Sciatic nerve (tissue), 2 donors: ENCODE data around the gene WASL. TPM values are rescaled to one million over a fixed set of nuclear protein-coding genes. Genes with fewer than 3 reads are reported as not detected.

Experiments used
- ATAC-seq: fragments of 200-7000 bp; cut with Tn5 transposase; one replicate; pipeline ENCODE4 v1.9.1; 2020; ENCODE audit warnings: mild to moderate bottlenecking, moderate library complexity
- DNase-seq: peaks from one replicate; pipeline ENCODE4 v3.0.0-alpha.2; 2020; ENCODE audit warnings: low spot score
- intact Hi-C: fragments of 100-400 bp; cut with DNase I; formaldehyde crosslinking; loops from one replicate; pipeline ENCODE4 v1.14.2; 2022
- total RNA-seq: library from RNA; stranded (reverse); fragmentation: NEBNext Ultra II Directional; extraction: Animal tissue kit (Norgen Biotek cat#: 25700); gene quantifications from one replicate; pipeline ENCODE4 v1.2.1, GENCODE V29; 2021
- donor health status: DM: no; HTN: no; CAD: no.
- donor health status: DM: no; HTN: no; CAD: no.

Gene WASL
- total RNA-seq, 1 donor from 2014 or later = 51.3 TPM

DNA sequence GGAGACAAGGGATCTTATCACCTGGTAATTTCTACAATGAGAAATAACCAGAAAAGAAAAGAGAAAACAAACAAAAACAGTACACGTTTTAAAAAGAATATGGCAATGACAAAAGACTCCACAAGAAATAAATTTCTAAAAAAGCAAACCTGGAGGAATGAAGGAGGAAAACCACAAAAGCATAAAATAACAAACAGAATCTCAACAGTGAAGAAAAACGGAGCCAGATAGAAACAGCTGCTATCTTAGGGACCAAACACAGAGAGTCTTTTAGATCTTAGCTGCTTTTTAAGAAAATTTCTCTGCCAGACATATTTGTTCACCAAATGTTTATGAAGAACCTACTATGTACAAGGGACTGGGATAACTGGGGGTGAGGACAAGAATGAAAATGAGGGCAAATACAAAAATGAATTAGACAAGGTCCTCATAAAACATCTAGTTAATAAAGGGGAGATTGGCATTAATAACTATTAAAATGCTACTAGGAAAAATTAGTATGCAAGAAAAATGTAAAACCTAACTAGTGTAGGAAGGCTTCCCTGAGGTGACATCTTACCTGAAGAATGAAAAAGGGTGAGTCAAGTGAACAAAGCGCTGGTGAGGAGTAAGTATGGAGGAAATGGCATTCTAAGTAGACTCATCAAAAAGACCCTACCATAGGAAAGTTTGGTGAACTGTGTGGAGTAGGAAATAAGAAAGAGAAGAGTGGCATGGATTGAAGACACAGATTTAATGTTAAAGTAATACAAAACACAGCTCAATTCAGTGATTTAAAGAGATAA lies 34.3 kb downstream of the WASL start:
- ATAC-seq (no peak), DNase-seq (no peak)
- intact Hi-C loops = no loop called here

DNA sequence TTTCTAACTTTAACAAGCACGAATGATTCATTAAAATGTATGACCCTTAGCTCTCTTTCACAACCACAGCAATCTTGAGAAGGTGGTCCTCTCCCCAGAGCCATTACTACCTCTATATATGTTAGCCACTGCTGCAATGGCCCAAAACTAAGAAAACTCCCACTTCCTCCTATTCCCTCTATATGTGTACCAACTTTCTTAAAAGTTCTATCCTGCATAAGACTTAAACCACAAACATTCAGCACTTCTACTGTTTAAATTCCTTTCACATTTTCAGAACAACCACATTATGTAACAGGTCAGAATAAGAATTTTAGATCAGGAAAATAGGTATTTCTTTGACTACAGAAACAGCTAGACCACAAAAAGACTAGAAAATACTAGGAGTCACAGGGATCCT lies 36.2 kb downstream of the WASL start:
- DNase-seq = no peak
- ATAC-seq = no peak
- intact Hi-C loops = no loop called here

DNA sequence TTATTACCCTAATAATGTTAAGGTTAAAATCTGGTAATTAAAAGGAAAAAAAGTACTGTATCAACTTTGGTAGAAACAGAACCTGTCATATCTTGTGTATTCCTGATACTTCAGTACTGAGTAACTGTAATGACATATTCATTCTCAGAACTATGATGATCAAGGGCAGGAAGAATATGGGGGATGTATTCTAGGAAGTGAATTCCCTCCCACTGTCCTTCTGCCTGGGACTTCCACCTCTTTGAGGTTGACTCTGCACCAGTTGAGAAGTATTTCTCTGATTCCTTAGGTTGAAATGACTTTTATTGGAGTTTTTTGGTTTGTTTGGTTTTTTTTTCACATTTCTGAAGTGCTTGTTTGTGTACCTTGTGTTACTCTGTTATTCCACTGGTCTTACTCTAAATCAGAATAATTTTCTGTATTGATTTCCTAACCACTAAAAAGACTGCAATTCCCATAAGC lies 36.9 kb downstream of the WASL start:
- intact Hi-C loops = no loop called here
- ATAC-seq = no peak

DNA sequence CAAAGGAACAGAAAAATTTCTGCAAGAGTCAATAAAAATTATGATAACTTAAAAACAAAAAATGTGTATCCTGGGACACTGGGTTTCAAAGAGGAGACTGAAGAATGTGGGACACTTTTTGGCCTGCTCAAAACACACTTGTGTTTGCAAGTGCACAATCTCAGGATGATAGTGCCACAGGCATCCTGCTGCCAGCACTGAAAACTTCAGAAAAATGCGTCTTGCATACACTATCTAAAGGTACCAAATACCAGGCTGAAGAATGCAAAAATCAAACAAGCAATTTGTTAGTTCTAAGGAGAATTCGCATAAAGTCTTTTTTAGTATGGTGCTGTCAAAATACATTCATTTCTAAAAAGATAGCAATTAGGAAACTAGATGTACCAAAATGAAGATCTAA lies 38.1 kb downstream of the WASL start:
- intact Hi-C loops = no loop called here
- DNase-seq = no peak
- ATAC-seq = no peak

More for the DNA sequence above, 36.9 kb downstream of the WASL start:
- DNase-seq = no peak

DNA sequence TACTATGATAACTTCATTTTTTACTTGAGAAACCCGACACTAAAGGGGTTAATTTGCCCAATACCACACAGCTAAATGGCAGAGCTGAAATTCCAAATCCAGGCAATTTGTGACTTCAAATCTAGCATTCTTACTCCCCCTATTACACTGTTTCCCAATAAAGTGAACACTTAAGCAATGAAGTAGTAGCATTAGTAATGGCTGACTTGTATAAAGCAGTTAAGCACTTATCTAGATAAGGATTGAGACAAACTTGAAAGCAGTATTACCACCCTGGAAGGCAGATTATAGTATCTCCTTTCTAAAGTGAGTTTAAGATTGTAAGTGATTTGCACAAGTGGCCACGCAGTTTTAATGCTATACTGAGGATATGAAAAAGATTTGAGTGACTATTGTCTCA lies 39.3 kb downstream of the WASL start:
- intact Hi-C loops = no loop called here
- ATAC-seq = no peak

DNA sequence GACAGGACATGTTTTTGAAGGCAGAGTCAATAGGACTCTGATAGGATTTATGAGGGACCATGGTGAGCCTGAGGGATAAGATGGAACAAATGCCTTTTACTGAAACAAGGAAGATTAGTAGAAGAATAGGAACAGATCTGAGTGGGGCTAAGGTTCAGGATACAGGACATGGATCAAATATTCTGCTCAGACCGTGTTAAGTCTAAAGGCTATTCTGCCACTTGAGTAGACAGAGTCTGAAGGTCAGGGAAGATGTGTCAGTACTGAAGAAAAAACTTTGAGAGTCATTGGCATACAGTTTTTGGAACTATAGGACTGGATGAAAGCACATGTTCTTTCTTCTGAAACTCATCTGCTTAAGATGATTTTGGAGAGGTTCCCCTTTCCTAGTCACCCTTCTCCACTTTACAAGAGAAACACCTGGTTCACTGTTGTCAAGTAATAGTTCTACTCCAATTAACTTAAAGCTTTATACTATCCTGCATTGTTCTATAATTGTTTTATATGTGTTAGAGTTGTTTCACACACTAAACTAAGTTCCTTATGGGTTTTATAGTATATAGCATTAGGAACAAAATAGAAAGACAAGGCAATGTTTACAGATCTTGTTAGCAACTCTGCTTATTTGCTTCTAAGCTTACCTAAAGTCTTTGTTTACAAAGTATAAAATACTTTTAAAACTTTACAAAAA lies 43.4 kb downstream of the WASL start:
- intact Hi-C loops = no loop called here
- no peak for DNase-seq
- ATAC-seq = no peak

More for the DNA sequence above, 39.3 kb downstream of the WASL start:
- no peak for DNase-seq

DNA sequence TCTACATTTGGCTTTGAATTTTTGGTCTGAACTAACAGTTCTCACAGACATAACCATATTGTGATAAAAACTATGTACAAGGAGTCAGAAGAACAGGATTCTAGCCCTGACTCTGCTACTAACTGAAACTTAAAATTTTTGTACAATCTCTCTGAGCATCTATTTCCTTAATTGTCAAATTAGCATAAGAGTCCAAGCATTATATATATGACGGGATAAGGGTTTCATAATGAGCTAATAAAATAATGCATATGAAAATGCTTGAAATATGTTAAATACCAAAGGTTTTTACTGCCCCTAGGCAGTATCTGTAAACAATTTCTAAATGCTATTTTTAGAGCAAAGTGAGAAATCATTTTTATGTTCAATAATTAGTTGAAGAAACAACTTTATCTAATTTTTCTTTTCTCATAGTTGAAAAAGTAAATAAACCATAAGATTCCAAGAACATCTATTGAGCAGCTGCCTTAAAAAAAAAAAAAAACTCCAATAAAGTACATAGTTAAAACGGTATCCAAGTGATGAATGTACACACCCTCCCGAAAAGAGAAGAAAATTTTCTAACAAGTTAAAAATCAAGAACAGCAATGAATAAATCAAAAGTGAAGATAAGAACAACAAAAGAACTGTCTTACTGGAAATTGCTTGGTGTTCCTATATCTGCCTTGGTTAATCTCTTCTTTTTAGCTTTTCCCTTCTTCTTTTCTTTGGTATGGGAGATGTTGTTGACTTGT lies 52.7 kb downstream of the WASL start:
- ATAC-seq (no peak), DNase-seq (no peak)
- intact Hi-C loops = no loop called here

DNA sequence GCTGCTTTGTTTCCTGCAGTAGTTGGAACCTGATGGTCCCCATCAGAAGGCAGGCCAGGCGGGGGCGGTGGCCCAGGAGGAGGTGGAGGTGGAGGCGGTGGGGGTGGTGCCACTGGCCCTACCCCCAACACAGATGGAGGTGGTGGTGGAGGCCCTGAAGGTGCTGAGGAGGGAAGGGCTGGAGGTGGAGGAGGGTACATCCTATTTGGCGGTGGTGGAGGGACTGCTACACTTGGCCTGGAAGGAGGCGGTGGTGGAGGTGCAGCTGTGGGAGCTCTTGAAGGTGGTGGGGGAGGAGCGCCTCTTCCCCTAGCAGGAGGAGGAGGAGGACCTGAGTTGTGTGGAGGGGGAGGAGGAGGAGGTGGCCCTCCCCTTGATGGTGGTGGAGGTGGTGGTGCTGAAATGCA lies 56.3 kb downstream of the WASL start:
- no peak for DNase-seq
- intact Hi-C loops = no loop called here
- no peak for ATAC-seq

DNA sequence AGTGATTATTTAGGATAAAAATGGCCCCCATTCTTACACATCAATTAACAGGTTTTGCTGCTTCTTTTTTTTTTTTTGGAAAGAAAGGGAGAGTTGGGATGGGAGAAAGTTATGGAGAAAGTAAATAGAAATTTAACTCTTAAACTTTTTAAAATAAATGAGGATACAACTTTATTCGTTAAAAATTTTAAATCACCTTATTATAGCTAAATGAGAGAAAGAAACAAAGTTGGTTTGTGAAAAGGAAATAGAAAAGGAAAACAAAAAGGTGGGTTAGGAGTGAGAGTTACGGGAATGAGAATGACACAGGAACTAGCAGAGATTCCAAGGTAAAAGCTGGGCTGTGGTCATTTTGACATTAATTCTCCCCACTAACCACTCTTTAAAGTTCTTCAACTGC lies 58.3 kb downstream of the WASL start:
- DNase-seq = no peak

DNA sequence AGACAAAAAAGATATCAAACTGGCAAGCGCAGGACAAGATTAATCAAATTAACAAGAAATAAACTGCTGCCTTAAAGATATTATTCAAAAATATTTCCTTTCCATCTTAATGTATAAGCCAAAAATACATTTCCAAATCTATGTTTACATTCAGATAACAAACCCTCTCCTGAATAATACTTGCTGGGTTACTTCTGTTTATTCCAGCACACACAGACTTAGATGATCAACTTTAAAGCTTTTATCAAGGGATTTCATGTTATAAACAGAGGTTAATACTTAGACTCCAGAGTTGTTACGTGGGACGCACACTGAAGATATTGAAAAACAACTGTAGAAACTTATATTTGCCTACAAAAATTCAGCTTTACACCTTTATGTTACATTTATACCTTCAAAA lies 59.6 kb downstream of the WASL start:
- DNase-seq (no peak), ATAC-seq (no peak)
- intact Hi-C loops = no loop called here

More for the DNA sequence above, 58.3 kb downstream of the WASL start:
- ATAC-seq = no peak
- intact Hi-C loops = no loop called here

DNA sequence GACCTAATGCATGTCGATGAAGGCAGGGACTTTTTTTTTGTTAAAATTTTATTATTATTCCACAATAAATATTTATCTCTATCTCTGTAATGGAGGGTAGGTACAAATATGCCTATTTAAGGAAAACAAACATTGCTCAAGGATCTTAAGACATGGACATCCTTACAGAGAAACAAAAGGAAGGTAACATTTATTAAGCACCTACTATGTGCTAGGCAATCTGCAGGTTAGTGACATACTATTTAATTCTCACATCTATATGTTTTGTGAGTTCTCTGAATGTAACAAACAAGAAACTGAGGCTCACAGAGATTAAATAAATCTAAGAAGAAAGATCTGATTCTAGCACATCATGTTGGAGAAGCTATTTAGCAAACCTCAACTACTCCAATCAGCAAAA lies 61.1 kb downstream of the WASL start:
- ATAC-seq (no peak), DNase-seq (no peak)
- intact Hi-C loops = no loop called here

DNA sequence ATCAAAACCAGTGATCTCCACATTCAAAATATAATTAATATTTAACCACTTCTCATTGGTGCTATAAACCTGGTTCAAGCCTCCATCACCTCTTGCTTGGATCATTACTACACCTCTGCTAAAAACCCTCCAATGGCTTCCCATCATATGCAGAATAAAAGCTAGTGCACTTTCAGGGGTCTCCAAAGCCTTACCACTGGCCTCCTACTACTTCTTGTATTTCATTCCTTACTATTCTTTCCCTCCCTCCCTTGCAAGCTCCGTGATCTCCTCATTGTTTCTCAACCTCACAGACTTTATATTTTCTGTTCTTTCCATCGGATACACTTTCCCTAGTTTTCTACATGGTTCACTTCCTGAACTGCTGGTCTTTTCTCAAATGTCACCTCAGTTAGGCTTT lies 61.6 kb downstream of the WASL start:
- intact Hi-C loops = no loop called here
- ATAC-seq = no peak
- DNase-seq = no peak

DNA sequence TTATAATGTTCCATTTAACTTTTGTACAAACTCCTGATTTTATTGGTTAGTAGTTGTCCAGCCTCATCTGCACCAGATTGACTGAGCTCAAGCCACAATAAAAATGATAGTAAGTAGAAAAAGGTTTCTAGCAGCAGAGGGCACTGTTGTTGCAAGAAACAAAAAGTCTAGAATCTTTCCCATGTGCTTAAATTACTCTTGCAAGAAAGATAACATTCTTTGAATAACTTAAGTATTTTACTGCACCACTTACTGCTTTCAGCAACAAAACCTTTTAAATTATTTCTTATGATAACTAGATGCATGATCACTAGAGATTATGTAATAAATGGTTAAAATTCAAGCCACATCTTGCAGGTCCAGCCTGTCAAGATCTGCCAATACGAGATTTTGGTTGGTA lies 66.1 kb downstream of the WASL start:
- peak; percentile 53 for ATAC-seq

DNA sequence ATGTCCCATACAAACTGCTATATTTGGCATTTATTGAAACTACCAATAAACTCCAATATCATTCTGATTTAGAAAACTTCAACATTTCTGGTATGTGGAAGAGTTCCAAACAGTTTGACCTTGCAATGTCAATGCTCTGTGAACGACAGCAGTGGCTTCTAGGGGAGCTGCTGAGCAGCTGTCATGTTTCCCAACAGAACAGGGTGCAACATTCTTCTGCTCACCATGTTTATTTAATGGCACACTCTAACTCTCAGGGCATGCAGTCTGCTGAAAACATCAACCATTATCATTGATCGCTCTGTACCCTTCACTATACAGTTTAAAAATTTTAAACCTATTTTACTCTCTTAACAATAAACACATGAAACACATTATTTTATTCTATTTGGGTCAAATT lies 67.2 kb downstream of the WASL start:
- intact Hi-C loops = no loop called here
- ATAC-seq (no peak), DNase-seq (no peak)

More for the DNA sequence above, 66.1 kb downstream of the WASL start:
- intact Hi-C loops = no loop called here
- no peak for DNase-seq

DNA sequence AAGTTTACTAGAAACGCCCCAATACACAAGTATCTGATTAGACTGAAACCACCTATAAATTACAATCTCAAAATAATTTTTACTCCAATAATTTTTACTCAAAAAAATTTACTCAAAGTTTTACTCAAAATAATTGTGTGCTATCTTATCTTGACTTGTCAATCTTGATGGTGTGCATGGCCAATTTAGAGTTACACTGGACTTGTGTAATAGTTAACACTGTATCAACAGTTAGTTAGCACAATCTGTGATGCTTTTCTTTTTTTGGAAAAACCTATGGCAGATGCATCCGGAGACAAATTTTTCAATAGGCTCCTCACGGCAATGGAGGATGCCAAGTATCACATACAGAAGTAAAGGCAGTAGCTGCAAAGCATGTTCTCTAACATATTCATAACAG lies 68.2 kb downstream of the WASL start:
- DNase-seq (no peak), ATAC-seq (no peak)
- intact Hi-C loops = no loop called here

DNA sequence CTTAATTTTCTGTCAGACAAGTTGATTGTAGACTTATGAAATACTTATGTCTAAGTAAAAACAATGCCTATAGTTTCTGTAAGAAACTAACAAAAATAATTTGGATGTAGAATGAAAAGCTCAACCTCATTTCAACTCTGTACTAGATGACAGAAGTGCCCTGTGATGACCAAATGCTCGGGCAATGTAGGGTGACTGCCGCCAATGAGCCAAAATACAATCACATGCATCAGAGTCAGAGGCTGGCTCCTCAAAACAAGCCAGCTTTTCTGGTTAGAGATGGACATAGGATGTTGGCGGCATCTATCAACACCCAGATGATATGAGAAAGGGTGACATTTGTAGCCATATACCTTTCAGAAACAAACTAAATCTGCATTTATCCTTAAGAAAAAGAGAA lies 69.2 kb downstream of the WASL start:
- ATAC-seq (no peak), DNase-seq (no peak)
- intact Hi-C loops = loop anchor here (10.0 kb wide), 1 partner anchor 195 kb away; no protein-coding TSS in a partner anchor

DNA sequence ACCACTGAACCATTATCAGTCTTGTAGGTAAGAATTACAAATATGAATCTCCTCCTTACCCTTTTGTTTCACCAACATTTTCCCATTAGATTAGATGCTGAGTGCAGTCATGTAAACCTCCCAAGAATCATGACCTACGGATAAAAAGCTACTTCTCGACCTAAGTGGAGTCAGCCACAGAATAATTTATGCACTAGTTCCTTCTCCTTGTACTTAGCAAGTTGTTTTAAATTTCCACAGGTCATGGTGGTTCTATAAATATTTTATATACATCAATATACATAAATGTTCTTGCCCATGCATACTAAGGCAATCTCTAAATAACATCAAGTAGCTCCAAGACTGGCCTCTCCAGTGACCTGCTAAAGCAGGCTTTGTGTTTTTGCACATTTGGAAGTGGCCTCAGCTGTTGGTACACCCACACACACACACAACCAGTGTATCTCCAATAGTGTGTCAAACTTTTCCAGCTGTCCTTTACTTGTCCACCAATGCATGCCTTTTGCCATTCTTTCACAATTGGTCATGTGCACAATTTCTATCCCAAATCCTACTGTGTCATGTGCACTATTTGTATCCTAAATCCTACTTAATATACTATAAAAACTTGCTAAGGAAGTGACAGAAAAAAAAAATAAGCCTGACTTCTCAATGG lies 71.6 kb downstream of the WASL start:
- no peak for DNase-seq
- ATAC-seq = no peak
- intact Hi-C loops = loop anchor here (10.0 kb wide), 1 partner anchor 192 kb away; no protein-coding TSS in a partner anchor

DNA sequence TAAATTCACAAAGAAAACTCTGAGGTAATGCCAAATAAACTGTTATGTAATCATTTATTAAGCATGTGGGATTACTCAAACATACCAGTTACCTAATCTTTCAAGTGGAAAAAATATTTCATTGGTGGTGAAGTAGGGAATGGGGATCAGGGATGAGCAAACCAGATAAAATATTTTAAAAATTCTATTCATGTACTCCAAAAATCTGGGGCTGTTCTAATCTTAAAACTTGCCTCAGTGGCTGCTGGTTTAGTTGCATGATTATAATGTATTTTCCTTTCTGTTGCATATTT lies 73.7 kb downstream of the WASL start:
- intact Hi-C loops = loop anchor here (10.0 kb wide), 1 partner anchor 190 kb away; no protein-coding TSS in a partner anchor
- peak; percentile 81 for ATAC-seq

DNA sequence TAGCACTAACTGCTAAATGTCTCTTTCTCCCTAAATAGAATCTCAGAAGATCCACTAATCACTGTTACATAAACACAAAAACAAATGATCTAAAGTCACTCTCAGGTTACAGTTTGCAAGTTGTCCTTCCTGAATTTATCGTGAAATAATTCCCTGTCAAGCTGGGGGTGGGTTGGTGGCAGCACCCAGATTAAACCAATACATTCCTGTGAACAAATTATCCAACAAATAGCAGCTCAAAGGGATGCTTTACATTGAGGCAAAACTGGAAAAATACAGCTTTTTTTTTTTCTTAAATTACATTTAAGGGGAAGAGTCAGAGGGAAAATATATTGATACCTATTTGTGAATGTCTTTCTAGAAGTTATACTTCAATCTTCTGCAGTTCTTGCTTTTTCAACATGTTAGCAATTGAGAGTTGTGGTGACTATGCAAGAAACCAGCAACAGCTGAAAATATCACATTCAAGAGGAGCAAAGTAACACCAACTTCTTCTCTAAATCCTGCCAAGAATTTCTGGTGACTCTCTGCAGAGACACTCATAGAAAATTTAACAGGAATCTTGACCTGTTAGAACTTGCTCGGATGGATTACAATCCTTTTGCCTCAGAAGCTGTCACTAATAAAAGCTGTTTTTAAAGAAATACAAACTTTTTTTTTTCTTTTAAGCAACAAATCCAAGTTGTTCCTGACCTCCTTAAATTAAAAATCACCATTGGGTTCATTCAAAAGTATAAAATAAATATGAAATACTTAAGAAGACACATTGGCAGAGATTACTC lies 74.2 kb downstream of the WASL start:
- intact Hi-C loops = loop anchor here (10.0 kb wide), 1 partner anchor 190 kb away; no protein-coding TSS in a partner anchor
- DNase-seq = no peak
- ATAC-seq = peak; percentile 79

More for the DNA sequence above, 73.7 kb downstream of the WASL start:
- no peak for DNase-seq
